HepG2 (cell line): ENCODE results near the gene NTSR2. TPM values are rescaled to one million over a fixed set of nuclear protein-coding genes. Genes with fewer than 3 reads are reported as not detected.

Experiments used
- ATAC-seq: fragments of 200-7000 bp; cut with Tn5 transposase; 3 replicates; pipeline ENCODE4 v1.9.1; 2020; ENCODE audit warnings: mild to moderate bottlenecking, moderate library complexity
- BruUV-seq: library from RNA; stranded (reverse); fragments of 400-500 nt; replicated peaks from 2 replicates; lab custom pipeline; 2021; lab: Mats Ljungman, UMichigan
- CTCF ChIA-PET: fragments of 300-600 bp; formaldehyde crosslinking; extraction: SDS; loops from one replicate; lab custom pipeline; 2021; ENCODE audit warnings: low total read pairs, inconsistent platforms, low intra/inter-chr PET ratio; lab: Yijun Ruan, JAX
- POLR2A ChIA-PET: fragments of 350-600 bp; sonication (Branson Sonifier 250); formaldehyde crosslinking; loops from one replicate; lab custom pipeline; 2020; ENCODE audit warnings: antibody characterized with exemption, inconsistent platforms; lab: Yijun Ruan, JAX
- DNase-seq: peaks from one replicate; pipeline ENCODE4 v3.0.0-alpha.2; 2015; ENCODE audit warnings: low spot score
- FAIRE-seq: peaks from 3 replicates; lab custom pipeline; 2011; peaks lifted over from hg19 to GRCh38; lab: Jason Lieb, UNC
- H2AFZ ChIP-seq: one replicate; pipeline ENCODE4 v1.6.1; 2011; ENCODE audit warnings: low read length, inconsistent platforms
- H3K27ac ChIP-seq: fragments of 300-600 bp; 3 replicates; pipeline ENCODE4 v1.8.0; 2011; ENCODE audit warnings: mixed run types, mild to moderate bottlenecking, mixed read lengths, low read length, inconsistent platforms; ENCODE audit not compliant: insufficient read depth; ENCODE audit errors: extremely low read length
- H3K27me3 ChIP-seq, 2 experiments: fragments of 200-600 bp in 1 of 2; 2 replicates in 1 of 2; 3 replicates in 1 of 2; pipeline versions ENCODE4 v1.6.0 to v1.8.0; 2011; ENCODE audit warnings: low read length in 2 of 2, mild to moderate bottlenecking in 2 of 2, moderate library complexity in 2 of 2, inconsistent platforms in 1 of 2; ENCODE audit not compliant: insufficient read depth in 2 of 2, control insufficient read depth in 1 of 2
- H3K36me3 ChIP-seq, 2 experiments: fragments of 200-600 bp in 1 of 2; replicated peaks in 1 of 2; 2 replicates in 1 of 2; 3 replicates in 1 of 2; pipeline versions ENCODE4 v1.5.1 to v1.8.0; 2011; ENCODE audit warnings: low read length in 2 of 2, inconsistent platforms in 1 of 2; ENCODE audit not compliant: insufficient read depth in 2 of 2, control insufficient read depth in 1 of 2
- H3K4me1 ChIP-seq: 2 replicates; pipeline ENCODE4 v1.5.1; 2012; ENCODE audit warnings: low read length, inconsistent platforms; ENCODE audit not compliant: insufficient read depth
- H3K4me2 ChIP-seq: 2 replicates; pipeline ENCODE4 v1.6.0; 2011; ENCODE audit warnings: low read depth, low read length, inconsistent platforms
- H3K4me3 ChIP-seq, 3 experiments: fragments of 200-600 bp in 1 of 3; sonication (generic), shearing (Covaris generic) in 1 of 3; replicated peaks in 1 of 3; 2 replicates each; pipeline ENCODE4 v1.5.1; 2011 to 2016; ENCODE audit warnings: low read length in 3 of 3, inconsistent platforms in 2 of 3, low read depth in 2 of 3, mild to moderate bottlenecking in 2 of 3, control low read depth in 1 of 3, mixed read lengths in 1 of 3; ENCODE audit not compliant: insufficient read depth in 1 of 3
- H3K79me2 ChIP-seq: one replicate; pipeline ENCODE4 v1.6.1; 2011; ENCODE audit warnings: low read length, inconsistent platforms; ENCODE audit not compliant: insufficient read depth
- H3K9ac ChIP-seq: 2 replicates; pipeline ENCODE4 v1.6.0; 2011; ENCODE audit warnings: mild to moderate bottlenecking, low read depth, low read length, inconsistent platforms; ENCODE audit not compliant: insufficient read depth
- H3K9me3 ChIP-seq: 2 replicates; pipeline ENCODE4 v1.5.1; 2012; ENCODE audit warnings: mild to moderate bottlenecking, low read length
- H4K20me1 ChIP-seq: 2 replicates; pipeline ENCODE4 v1.6.0; 2011; ENCODE audit warnings: inconsistent platforms, mild to moderate bottlenecking, low read length, moderate library complexity; ENCODE audit not compliant: insufficient read depth
- ESRRA ChIP-seq: sonication (generic); formaldehyde crosslinking; IDR thresholded peaks from 2 replicates; pipeline ENCODE4 v1.5.1; 2020; ENCODE audit warnings: mild to moderate bottlenecking, low read depth, missing genetic modification reagents
- JARID2 ChIP-seq: sonication (generic); formaldehyde crosslinking; IDR thresholded peaks from 2 replicates; pipeline ENCODE4 v1.8.1; 2023; ENCODE audit warnings: missing genetic modification reagents, inconsistent platforms; ENCODE audit not compliant: insufficient replicate concordance
- SP4 ChIP-seq: sonication (generic); formaldehyde crosslinking; IDR thresholded peaks from 2 replicates; pipeline ENCODE4 v1.8.1; 2023; ENCODE audit warnings: mild to moderate bottlenecking, missing genetic modification reagents
- ZMYM3 ChIP-seq: sonication (generic); formaldehyde crosslinking; IDR thresholded peaks from 2 replicates; pipeline ENCODE4 v1.5.1; 2020; ENCODE audit warnings: mild to moderate bottlenecking, missing genetic modification reagents
- ZNF496 ChIP-seq: sonication (generic); formaldehyde crosslinking; IDR thresholded peaks from 2 replicates; pipeline ENCODE4 v1.8.1; 2023; ENCODE audit warnings: mild to moderate bottlenecking, moderate library complexity, missing genetic modification reagents; ENCODE audit not compliant: insufficient replicate concordance
- ZNF768 ChIP-seq: sonication (generic); formaldehyde crosslinking; IDR thresholded peaks from 2 replicates; pipeline ENCODE4 v1.4.0; 2020; ENCODE audit warnings: missing genetic modification reagents
- WGBS: methylation state at CpG from one replicate; pipeline ENCODE4 v1.1.6; 2017; ENCODE audit warnings: low lambda C conversion rate; 5-methylcytosine and 5-hydroxymethylcytosine counted together
- in situ Hi-C: cut with HindIII; loops from 2 replicates; pipeline ENCODE4 v1.10.0; 2017; ENCODE audit warnings: low pct_unique_long_range_greater_than_20kb; ENCODE audit not compliant: extremely low pct_ligation_motif_present
- intact Hi-C: fragments of 100-400 bp; cut with micrococcal nuclease; formaldehyde crosslinking; loops from one replicate; pipeline ENCODE4 v1.10.0; 2022; ENCODE audit not compliant: unreplicated experiment
- polyA plus RNA-seq, 8 experiments: library from polyadenylated mRNA; depleted of rRNA in 3 of 8; stranded (reverse) in 7 of 8; unstranded in 1 of 8; fragments of >200 nt; fragmentation: Illumina TruSeq in 4 of 8; extraction: Trizol in 4 of 8; gene quantifications; 2 replicates each; pipeline versions ENCODE4 v1.2.1 to v1.2.3, GENCODE V29; 2011 to 2016; ENCODE audit warnings: low read depth in 4 of 8, missing spikeins in 1 of 8, mixed read lengths in 1 of 8; ENCODE audit not compliant: insufficient read depth in 1 of 8
- total RNA-seq, 5 experiments: library from RNA; depleted of rRNA; stranded (reverse); fragments of >200 nt; fragmentation: Illumina TruSeq; extraction: Trizol; gene quantifications; 2 replicates each; pipeline ENCODE4 v1.2.3, GENCODE V29; 2016; ENCODE audit warnings: low read depth in 1 of 5

NTSR2 gene
- total and polyA plus RNA-seq, 2 of the 13 experiments (the other 11 are each of a cell fraction or from before 2014, with no cell fraction given), result not detected

GRCh38 chr2:11699686-11700670 is 30.0 kb upstream of the NTSR2 start:
- Histone ChIP-seq H3K4me2 (no peak overlapping the region), H3K9me3 (no peaks in the 10 kb centered on the region), H3K36me3 (no peaks in the 10 kb centered on the region), H3K27ac (no peak overlapping the region), H3K4me1 (peaks cover 49% of the 10 kb centered on the region), H3K79me2 (no peaks in the 10 kb centered on the region), H4K20me1 (no peaks in the 10 kb centered on the region), H2AFZ (no peak overlapping the region), H3K4me3 (no peak overlapping the region), H3K9ac (no peak overlapping the region), H3K27me3 (peaks cover 5 to 11% of the 10 kb centered on the region in 2 experiments; a peak in 3 of 5 replicates)
- TF ChIP-seq ZNF768 (CRISPR knock-in tag) (peak; percentile 88), ZMYM3 (CRISPR knock-in tag) (0 out of 2 replicates have a peak, but pooled peaks have one; percentile 12), JARID2 (CRISPR knock-in tag) (no peak), ESRRA (CRISPR knock-in tag) (peak; percentile 69; the same call in 1 of the 2 replicates), SP4 (no peak), ZNF496 (CRISPR knock-in tag) (no peak)
- no TSS peak for BruUV-seq
- ATAC-seq (no peak), FAIRE-seq (no peak), DNase-seq (no peak)
- intact Hi-C loops (no loop called here), in situ Hi-C loops (no loop called here)
- ChIA-PET POLR2A (interaction anchor here (1.7 kb wide), 1 partner anchor 39 kb away, joined by 5 read pairs; no protein-coding TSS in a partner anchor), CTCF (no interaction called here)
- 51% methylated on average over 9 of the region's 9 CpGs for WGBS
